Chondrocyte (in vitro differentiated cells): ENCODE data around the gene CLDN6. TPM values are rescaled to one million over a fixed set of nuclear protein-coding genes. Genes with fewer than 3 reads are reported as not detected.

Experiments
- DNase-seq: peaks from one replicate; pipeline ENCODE4 v3.0.0; 2021; ENCODE audit warnings: mixed read lengths, low spot score
- H3K27ac Mint-ChIP-seq: one replicate; pipeline ENCODE4 v1.8.0; 2021; ENCODE audit warnings: mild to moderate bottlenecking, moderate library complexity, mixed read lengths; ENCODE audit not compliant: unreplicated experiment
- H3K27me3 Mint-ChIP-seq: 2 replicates; pipeline ENCODE4 v1.8.0; 2021; ENCODE audit warnings: low read depth, mixed read lengths
- H3K36me3 Mint-ChIP-seq: 2 replicates; pipeline ENCODE4 v1.8.0; 2021; ENCODE audit warnings: low read depth, mixed read lengths
- H3K4me1 Mint-ChIP-seq: 2 replicates; pipeline ENCODE4 v1.8.0; 2021; ENCODE audit warnings: low read depth, mild to moderate bottlenecking, mixed read lengths
- H3K4me3 Mint-ChIP-seq: one replicate; pipeline ENCODE4 v1.8.0; 2021; ENCODE audit warnings: mild to moderate bottlenecking, moderate library complexity, mixed read lengths; ENCODE audit not compliant: unreplicated experiment
- H3K9me3 Mint-ChIP-seq: 2 replicates; pipeline ENCODE4 v1.8.0; 2021; ENCODE audit warnings: low read depth, mixed read lengths
- total RNA-seq: library from RNA; stranded (reverse); gene quantifications from 3 replicates; pipeline ENCODE4 v1.2.1, GENCODE V29; 2021
- TF ChIP-seq, protein P1 (sequence below): fragments of 200-600 bp; sonication (generic); IDR thresholded peaks from 2 replicates; pipeline ENCODE4 v1.5.0; 2021; ENCODE audit warnings: antibody characterized with exemption, mild to moderate bottlenecking, moderate library complexity

CLDN6 gene
- total RNA-seq, 1 donor from 2014 or later, result 0.27 TPM

DNA sequence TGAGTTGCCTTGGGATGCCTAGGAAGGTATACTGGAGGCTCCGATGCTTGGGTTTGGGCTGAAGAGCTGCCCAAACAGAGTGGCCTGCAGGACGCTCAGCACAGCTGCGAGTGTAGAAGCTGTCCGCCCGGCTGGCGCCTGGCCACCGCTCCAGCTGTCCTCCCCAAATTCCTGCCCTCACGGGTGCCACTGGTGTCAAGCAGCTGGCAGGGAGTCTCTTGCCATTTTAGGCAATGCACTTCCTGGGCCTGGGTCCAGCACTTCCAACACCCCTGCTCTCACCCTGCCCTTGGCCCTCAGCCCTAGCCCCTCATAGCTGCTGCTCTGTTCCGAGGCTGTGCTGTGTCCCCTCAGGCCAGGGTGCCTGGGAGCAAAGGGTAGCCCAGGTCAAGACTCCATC, 32.5 kb downstream of the CLDN6 start:
- Mint-ChIP-seq H3K27me3 (no peaks in the 10 kb centered on the region), H3K36me3 (no peaks in the 10 kb centered on the region), H3K4me1 (peaks cover 17% of the 10 kb centered on the region), H3K27ac (no peak overlapping the region), H3K4me3 (no peak overlapping the region), H3K9me3 (no peaks in the 10 kb centered on the region)
- DNase-seq, result no peak
- TF ChIP-seq, protein P1, sequence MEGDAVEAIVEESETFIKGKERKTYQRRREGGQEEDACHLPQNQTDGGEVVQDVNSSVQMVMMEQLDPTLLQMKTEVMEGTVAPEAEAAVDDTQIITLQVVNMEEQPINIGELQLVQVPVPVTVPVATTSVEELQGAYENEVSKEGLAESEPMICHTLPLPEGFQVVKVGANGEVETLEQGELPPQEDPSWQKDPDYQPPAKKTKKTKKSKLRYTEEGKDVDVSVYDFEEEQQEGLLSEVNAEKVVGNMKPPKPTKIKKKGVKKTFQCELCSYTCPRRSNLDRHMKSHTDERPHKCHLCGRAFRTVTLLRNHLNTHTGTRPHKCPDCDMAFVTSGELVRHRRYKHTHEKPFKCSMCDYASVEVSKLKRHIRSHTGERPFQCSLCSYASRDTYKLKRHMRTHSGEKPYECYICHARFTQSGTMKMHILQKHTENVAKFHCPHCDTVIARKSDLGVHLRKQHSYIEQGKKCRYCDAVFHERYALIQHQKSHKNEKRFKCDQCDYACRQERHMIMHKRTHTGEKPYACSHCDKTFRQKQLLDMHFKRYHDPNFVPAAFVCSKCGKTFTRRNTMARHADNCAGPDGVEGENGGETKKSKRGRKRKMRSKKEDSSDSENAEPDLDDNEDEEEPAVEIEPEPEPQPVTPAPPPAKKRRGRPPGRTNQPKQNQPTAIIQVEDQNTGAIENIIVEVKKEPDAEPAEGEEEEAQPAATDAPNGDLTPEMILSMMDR, result no peak

DNA sequence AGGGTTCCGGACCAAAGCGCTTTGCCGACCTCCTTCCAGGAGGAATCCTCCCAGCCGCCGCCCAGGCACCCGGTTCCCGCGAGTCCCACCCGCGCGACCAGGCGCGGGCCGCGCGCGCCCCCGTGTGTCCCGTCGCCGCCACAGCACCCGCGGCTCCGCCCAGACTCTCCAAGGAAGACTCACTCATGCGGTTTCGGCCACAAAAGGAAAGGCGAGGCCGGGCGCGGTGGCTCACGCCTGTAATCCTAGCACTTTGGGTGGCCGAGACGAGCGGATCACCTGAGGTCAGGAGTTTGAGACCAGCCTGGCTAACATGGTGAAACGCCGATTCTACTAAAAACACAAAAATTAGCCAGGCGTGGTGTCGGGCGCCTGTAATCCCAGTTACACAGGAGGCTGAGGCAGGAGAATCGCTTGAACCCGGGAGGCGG, 34.3 kb downstream of the CLDN6 start:
- H3K27me3 Mint-ChIP-seq, result no peaks in the 10 kb centered on the region
- H3K36me3 Mint-ChIP-seq, result no peaks in the 10 kb centered on the region
- no peak for DNase-seq
- peaks cover 20% of the 10 kb centered on the region for H3K4me1 Mint-ChIP-seq
- TF ChIP-seq, protein P1, result peak; percentile 91
- no peaks in the 10 kb centered on the region for H3K9me3 Mint-ChIP-seq
- H3K27ac Mint-ChIP-seq, result peak overlapping the region; percentile 41
- H3K4me3 Mint-ChIP-seq, result peak overlapping the region; percentile 66

DNA sequence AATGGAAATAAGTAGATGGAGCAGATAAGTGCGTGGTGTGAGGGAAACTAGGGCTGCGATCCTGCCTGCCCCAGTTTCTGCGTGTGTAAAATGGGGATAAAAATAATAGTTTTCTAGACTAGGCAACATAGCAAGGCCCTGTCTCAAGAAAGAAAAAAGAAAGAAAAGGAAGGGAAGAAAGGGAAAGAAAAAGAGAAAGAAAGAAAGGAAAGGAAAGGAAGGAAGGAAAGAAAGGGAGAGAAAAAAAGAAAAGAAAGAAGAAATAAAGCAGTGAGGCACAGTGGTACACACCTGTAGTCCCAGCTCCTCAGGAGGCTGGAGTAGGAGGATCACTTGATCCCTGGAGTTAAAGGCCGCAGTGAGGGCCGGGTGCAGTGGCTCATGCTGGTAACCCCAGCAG, 35.6 kb downstream of the CLDN6 start:
- Mint-ChIP-seq H3K27me3 (no peaks in the 10 kb centered on the region), H3K36me3 (no peaks in the 10 kb centered on the region), H3K27ac (peak overlapping the region; percentile 1), H3K4me1 (peaks cover 20% of the 10 kb centered on the region), H3K4me3 (no peak overlapping the region), H3K9me3 (no peaks in the 10 kb centered on the region)
- TF ChIP-seq, protein P1, result no peak
- no peak for DNase-seq

DNA sequence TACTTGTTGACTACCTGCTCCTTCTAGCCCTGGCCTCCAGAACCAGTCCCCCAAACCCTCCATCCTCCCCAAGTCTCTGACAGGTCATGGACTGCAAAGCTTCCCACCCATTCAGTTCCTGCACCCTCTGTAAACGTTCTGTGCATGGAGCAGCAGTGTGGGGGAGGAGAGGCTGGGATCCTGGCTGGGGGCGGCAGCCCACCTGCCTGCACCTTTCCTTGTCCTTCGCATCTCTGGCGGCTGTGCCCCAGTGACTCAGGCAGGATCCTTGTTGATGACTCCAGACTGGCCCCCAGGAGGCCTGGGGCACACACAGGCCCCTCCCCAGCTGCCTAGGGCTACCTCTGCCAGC, 36.1 kb downstream of the CLDN6 start:
- no peaks in the 10 kb centered on the region for H3K36me3 Mint-ChIP-seq
- TF ChIP-seq, protein P1, result no peak
- H3K27me3 Mint-ChIP-seq, result no peaks in the 10 kb centered on the region
- DNase-seq, result no peak
- H3K27ac Mint-ChIP-seq, result peak overlapping the region; percentile 77
- no peaks in the 10 kb centered on the region for H3K9me3 Mint-ChIP-seq
- H3K4me1 Mint-ChIP-seq, result peaks cover 20% of the 10 kb centered on the region
- H3K4me3 Mint-ChIP-seq, result peak overlapping the region; percentile 54

DNA sequence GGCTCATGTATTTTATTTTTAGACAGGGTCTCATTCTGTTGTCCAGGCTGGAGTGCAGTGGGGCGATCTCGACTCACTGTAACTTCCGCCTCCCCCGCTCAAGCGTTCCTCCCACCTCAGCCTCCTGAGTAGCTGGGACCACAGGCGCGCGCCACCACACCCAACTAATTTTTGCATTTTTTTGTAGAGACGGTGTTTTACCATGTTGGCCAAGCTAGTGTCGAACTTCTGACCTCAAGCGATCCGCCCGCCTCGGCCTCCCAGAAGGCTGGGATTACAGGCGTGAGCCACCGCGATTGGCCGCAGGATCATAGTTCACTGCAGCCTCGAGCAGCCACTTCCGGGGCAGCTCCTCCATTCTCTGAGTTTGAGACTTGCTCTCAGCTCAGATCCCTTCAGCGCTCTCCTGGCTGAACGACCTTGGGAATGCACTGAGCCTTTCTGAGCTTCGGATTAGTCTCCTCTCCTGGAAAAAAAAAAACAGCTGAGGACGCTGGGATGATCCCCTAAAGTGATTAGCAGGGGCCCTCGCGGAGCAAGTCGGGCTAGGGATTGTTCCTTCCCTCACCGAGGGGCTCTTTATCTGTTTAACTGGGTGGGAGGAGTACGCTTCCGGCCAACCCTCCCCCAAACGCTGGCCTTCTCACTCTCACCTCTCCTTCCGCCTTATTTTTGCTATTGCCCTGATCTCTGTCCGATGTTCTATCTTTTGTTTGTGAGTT, 36.6 kb downstream of the CLDN6 start:
- Mint-ChIP-seq H3K9me3 (no peaks in the 10 kb centered on the region), H3K4me1 (peaks cover 20% of the 10 kb centered on the region), H3K36me3 (no peaks in the 10 kb centered on the region), H3K27ac (peak overlapping the region; percentile 77), H3K4me3 (peak overlapping the region; percentile 72), H3K27me3 (no peaks in the 10 kb centered on the region)
- DNase-seq, result no peak
- TF ChIP-seq, protein P1, result no peak
